PC-3 (cell line): ENCODE measurements around the gene ABCB10. TPM values are rescaled to one million over a fixed set of nuclear protein-coding genes. Genes with fewer than 3 reads are reported as not detected.

ENCODE experiments used
- ATAC-seq: fragments of 200-7000 bp; cut with Tn5 transposase; 2 replicates; pipeline ENCODE4 v1.9.1; 2020; ENCODE audit warnings: mild to moderate bottlenecking, moderate library complexity
- BruUV-seq: library from RNA; stranded (reverse); fragments of 400-500 nt; replicated peaks from 2 replicates; lab custom pipeline; 2021; lab: Mats Ljungman, UMichigan
- CTCF ChIA-PET: fragments of 300-600 bp; sonication (Branson Sonifier 250); formaldehyde crosslinking; loops from one replicate; lab custom pipeline; 2022; ENCODE audit warnings: antibody characterized with exemption; lab: Charles Lee
- POLR2A ChIA-PET: fragments of 300-600 bp; sonication (Branson Sonifier 250); formaldehyde crosslinking; loops from one replicate; lab custom pipeline; 2022; ENCODE audit warnings: antibody characterized with exemption; ENCODE audit not compliant: unreplicated experiment; lab: Charles Lee
- DNase-seq: peaks from one replicate; pipeline ENCODE4 v3.0.0-alpha.2; 2015
- H2AFZ ChIP-seq: fragments of 300-600 bp; sonication (generic); 2 replicates; pipeline ENCODE4 v1.6.0; 2016; ENCODE audit warnings: antibody characterized with exemption, low read length
- H3F3A ChIP-seq: fragments of 300-600 bp; sonication (generic); one replicate; pipeline ENCODE4 v1.6.0; 2017; ENCODE audit warnings: antibody characterized with exemption, low read length, control low read depth, mild to moderate bottlenecking; ENCODE audit not compliant: unreplicated experiment
- H3K27ac ChIP-seq: fragments of 300-600 bp; sonication (generic); 2 replicates; pipeline ENCODE4 v1.5.1; 2016; ENCODE audit warnings: mild to moderate bottlenecking, low read length
- H3K27me3 ChIP-seq: fragments of 300-600 bp; sonication (generic); 2 replicates; pipeline ENCODE4 v1.6.1; 2016; ENCODE audit warnings: low read length, mixed read lengths
- H3K36me3 ChIP-seq: fragments of 300-600 bp; sonication (generic); 2 replicates; pipeline ENCODE4 v1.6.1; 2016; ENCODE audit warnings: low read depth, mixed run types, low read length, mixed read lengths
- H3K4me1 ChIP-seq: fragments of 300-600 bp; sonication (generic); 2 replicates; pipeline ENCODE4 v1.5.1; 2016; ENCODE audit warnings: low read length; ENCODE audit not compliant: insufficient read depth
- H3K4me2 ChIP-seq: fragments of 300-600 bp; sonication (generic); 2 replicates; pipeline ENCODE4 v1.6.0; 2016; ENCODE audit warnings: low read length
- H3K4me3 ChIP-seq: fragments of 300-600 bp; sonication (generic); 2 replicates; pipeline ENCODE4 v1.5.1; 2016; ENCODE audit warnings: mild to moderate bottlenecking, low read length, mixed read lengths
- H3K79me2 ChIP-seq: fragments of 300-600 bp; sonication (generic); 2 replicates; pipeline ENCODE4 v1.6.1; 2017; ENCODE audit warnings: low read length, mixed read lengths
- H3K9ac ChIP-seq: fragments of 300-600 bp; sonication (generic); 2 replicates; pipeline ENCODE4 v1.6.0; 2016; ENCODE audit warnings: mild to moderate bottlenecking, low read length
- H3K9me2 ChIP-seq: fragments of 300-600 bp; sonication (generic); replicated peaks from 2 replicates; pipeline ENCODE4 v1.6.1; 2016; ENCODE audit warnings: mixed run types, low read length, mixed read lengths
- H3K9me3 ChIP-seq: fragments of 300-600 bp; sonication (generic); 2 replicates; pipeline ENCODE4 v1.6.1; 2016; ENCODE audit warnings: low read length, mixed read lengths
- H4K20me1 ChIP-seq: fragments of 300-600 bp; sonication (generic); 2 replicates; pipeline ENCODE4 v1.6.1; 2016; ENCODE audit warnings: low read length, mixed read lengths
- CTCF ChIP-seq: fragments of 300-600 bp; sonication (generic); conservative IDR thresholded peaks from 2 replicates; pipeline ENCODE4 v1.5.1; 2017; ENCODE audit warnings: antibody characterized with exemption, low read depth, mild to moderate bottlenecking, low read length
- EZH2 ChIP-seq: fragments of 300-600 bp; sonication (generic); IDR thresholded peaks from one replicate; pipeline ENCODE4 v1.6.1; 2017; ENCODE audit warnings: antibody characterized with exemption, mild to moderate bottlenecking, low read length; ENCODE audit not compliant: unreplicated experiment
- EZH2phosphoT487 ChIP-seq: fragments of 300-600 bp; sonication (generic); IDR thresholded peaks from 2 replicates; pipeline ENCODE4 v1.6.1; 2018; ENCODE audit warnings: mild to moderate bottlenecking, antibody characterized with exemption, low read length, borderline replicate concordance
- intact Hi-C: fragments of 100-400 bp; cut with micrococcal nuclease; formaldehyde crosslinking; loops from 2 replicates; pipeline ENCODE4 v1.9.0; 2023
- total RNA-seq: library from RNA; depleted of rRNA; stranded (reverse); fragments of >200 nt; gene quantifications from 2 replicates; pipeline ENCODE4 v1.2.3, GENCODE V29; 2014

Gene ABCB10
- total RNA-seq, 1 experiment from 2014 or later = 30.4 TPM

DNA sequence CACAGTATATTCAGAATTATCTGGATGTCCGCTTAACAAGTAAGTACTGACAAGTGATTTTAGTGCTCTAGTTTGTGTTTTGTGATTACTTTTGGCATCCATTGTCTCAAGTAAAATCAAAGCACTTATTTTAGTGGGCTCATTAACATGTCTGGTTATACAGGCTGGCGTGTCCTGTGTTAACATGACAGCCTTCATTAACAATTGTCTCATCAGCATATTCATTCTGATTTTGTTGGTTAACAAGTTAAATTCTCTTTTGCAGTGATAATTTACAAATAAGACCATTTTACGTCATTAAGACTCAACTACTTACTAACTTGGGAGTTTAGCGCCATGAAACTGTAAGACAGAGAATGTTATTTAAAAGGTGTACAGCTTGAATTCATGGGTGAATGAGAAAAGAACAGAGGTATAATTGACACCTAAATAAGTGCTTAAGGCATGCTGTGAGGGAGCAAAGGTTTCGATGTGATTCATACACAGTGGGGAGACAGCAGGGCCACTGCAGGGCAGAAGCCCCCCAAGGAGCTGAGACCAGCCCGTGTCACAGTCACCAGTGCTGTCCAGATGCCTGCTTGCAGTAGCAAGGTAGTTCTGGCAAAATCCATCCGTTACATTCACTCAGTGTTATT, 45.0 kb upstream of the ABCB10 start:
- Histone ChIP-seq H3K79me2 (peaks cover 4% of the 10 kb centered on the region; the same call in 1 of the 2 replicates), H3F3A (no peaks in the 10 kb centered on the region), H3K4me3 (no peak overlapping the region), H3K27me3 (no peaks in the 10 kb centered on the region), H4K20me1 (peaks cover 4% of the 10 kb centered on the region; the same call in 1 of the 2 replicates), H3K4me1 (no peaks in the 10 kb centered on the region), H3K36me3 (peaks cover 61% of the 10 kb centered on the region), H3K27ac (no peak overlapping the region), H2AFZ (no peak overlapping the region), H3K9me3 (no peaks in the 10 kb centered on the region), H3K4me2 (no peak overlapping the region), H3K9me2 (no peaks in the 10 kb centered on the region), H3K9ac (no peak overlapping the region)
- POLR2A ChIA-PET = no interaction called here
- DNase-seq (no peak), ATAC-seq (no peak)
- CTCF ChIA-PET = no interaction called here
- TF ChIP-seq EZH2 (no peak), EZH2phosphoT487 (no peak), CTCF (no peak)
- BruUV-seq = no TSS peak
- intact Hi-C loops = no loop called here

- no peaks in the 10 kb centered on the region for H3K27me3 ChIP-seq
- no peak overlapping the region for H2AFZ ChIP-seq
- no peaks in the 10 kb centered on the region for H3K9me3 ChIP-seq
- TF ChIP-seq EZH2phosphoT487 (no peak), CTCF (no peak), EZH2 (no peak)
- no peaks in the 10 kb centered on the region for H3F3A ChIP-seq
- no TSS peak for BruUV-seq
- no peaks in the 10 kb centered on the region for H3K9me2 ChIP-seq
- H3K36me3 ChIP-seq = peaks cover 43% of the 10 kb centered on the region
- CTCF ChIA-PET = no interaction called here
- no peak for ATAC-seq
- H3K9ac ChIP-seq = no peak overlapping the region
- no peak overlapping the region for H3K4me2 ChIP-seq
- H3K79me2 ChIP-seq = peaks cover 7% of the 10 kb centered on the region
- H3K27ac ChIP-seq = no peak overlapping the region
- H4K20me1 ChIP-seq = peaks cover 9% of the 10 kb centered on the region; the same call in 1 of the 2 replicates
- intact Hi-C loops = no loop called here
- DNase-seq = no peak
- no peaks in the 10 kb centered on the region for H3K4me1 ChIP-seq
- POLR2A ChIA-PET = no interaction called here
- no peak overlapping the region for H3K4me3 ChIP-seq
Observed at GRCh38 chr1:229600229-229600628, 41.7 kb upstream of the ABCB10 start.

DNA sequence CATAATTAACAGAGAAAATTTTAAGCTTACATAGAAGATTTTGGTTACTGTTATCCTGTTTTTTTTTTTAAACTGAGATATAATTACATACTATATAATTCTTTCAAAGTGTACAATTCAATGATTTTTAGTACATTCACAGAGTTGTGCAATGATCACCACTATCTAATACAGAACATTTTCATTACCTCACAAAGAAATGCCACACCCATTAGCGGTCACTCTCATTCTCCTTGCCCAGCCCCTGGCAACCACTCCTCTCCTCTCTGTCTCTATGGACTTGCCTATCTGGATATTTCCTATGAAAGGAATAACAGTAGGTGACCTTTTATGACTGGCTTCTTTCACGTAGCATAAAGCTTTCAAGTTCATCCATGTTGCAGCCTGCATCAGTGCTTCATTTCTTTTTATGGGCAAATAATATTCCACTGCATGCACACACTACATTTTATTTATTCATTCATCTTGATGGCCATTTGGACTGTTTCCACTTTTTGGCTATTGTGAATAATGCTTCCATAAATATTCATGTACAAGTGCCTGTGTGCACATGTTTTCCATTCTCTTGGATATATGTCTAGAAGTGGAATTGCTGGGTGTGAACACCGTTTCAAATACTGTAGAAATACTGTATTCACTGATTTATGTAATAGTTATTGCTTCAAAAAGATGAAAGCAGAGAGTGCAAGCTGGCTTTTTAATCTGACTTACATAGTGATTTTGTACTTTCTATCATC, 40.9 kb upstream of the ABCB10 start:
- no peak overlapping the region for H2AFZ ChIP-seq
- no peak overlapping the region for H3K9ac ChIP-seq
- H3K27me3 ChIP-seq = no peaks in the 10 kb centered on the region
- H3K4me1 ChIP-seq = no peaks in the 10 kb centered on the region
- H3K4me2 ChIP-seq = no peak overlapping the region
- peaks cover 7% of the 10 kb centered on the region for H3K79me2 ChIP-seq
- no peaks in the 10 kb centered on the region for H3K9me2 ChIP-seq
- peaks cover 9% of the 10 kb centered on the region; the same call in 1 of the 2 replicates for H4K20me1 ChIP-seq
- TF ChIP-seq CTCF (no peak), EZH2phosphoT487 (no peak), EZH2 (no peak)
- peaks cover 48% of the 10 kb centered on the region for H3K36me3 ChIP-seq
- no peak overlapping the region for H3K4me3 ChIP-seq
- BruUV-seq = no TSS peak
- ChIA-PET CTCF (no interaction called here), POLR2A (no interaction called here)
- DNase-seq = no peak
- intact Hi-C loops = no loop called here
- H3K27ac ChIP-seq = no peak overlapping the region
- H3K9me3 ChIP-seq = no peaks in the 10 kb centered on the region
- ATAC-seq = no peak
- no peaks in the 10 kb centered on the region for H3F3A ChIP-seq
